ENCODE data around the gene KLHL18.
"Not testable (repeated sequence)": the region's sequence is repeated elsewhere in the genome, so short reads cannot be mapped to it uniquely, and the experiment has no call there.

Gene KLHL18

GRCh38 chr3:47282424-47283192, at the start of gene KLHL18, which contains the start of gene KIF9:
Gene KLHL18, plus strand, starts transcription at chr3:47282944. Its CDS starts 22 bp downstream, at chr3:47282966.
Gene KIF9, minus strand, starts transcription at chr3:47282799. Its CDS starts 5,425 bp downstream, at chr3:47277374.
- peak; percentile 98 for DNase-seq

DNA sequence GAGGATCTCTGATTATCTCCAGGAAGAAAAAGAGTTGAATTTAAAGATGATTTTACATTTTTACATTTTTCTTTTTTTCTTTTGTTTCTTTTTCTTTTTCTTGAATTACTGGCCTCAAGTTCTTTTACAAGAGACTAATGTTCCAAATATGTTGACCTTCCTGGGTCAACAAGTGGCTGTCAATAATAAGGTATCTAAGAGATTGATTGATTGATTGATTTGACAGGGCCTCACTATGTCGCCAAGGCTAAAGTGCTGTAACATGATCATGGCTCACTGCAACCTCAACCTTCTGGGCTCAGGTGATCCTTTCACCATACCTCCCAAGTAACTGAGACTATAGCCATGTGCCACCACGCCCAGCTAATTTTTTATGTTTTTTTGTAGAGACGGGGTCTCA, 44.7 kb upstream of the KLHL18 start:
- DNase-seq: no peak

- no peak for DNase-seq
These were observed 42.8 kb upstream of the KLHL18 start for GRCh38 chr3:47239929-47240328.

DNA sequence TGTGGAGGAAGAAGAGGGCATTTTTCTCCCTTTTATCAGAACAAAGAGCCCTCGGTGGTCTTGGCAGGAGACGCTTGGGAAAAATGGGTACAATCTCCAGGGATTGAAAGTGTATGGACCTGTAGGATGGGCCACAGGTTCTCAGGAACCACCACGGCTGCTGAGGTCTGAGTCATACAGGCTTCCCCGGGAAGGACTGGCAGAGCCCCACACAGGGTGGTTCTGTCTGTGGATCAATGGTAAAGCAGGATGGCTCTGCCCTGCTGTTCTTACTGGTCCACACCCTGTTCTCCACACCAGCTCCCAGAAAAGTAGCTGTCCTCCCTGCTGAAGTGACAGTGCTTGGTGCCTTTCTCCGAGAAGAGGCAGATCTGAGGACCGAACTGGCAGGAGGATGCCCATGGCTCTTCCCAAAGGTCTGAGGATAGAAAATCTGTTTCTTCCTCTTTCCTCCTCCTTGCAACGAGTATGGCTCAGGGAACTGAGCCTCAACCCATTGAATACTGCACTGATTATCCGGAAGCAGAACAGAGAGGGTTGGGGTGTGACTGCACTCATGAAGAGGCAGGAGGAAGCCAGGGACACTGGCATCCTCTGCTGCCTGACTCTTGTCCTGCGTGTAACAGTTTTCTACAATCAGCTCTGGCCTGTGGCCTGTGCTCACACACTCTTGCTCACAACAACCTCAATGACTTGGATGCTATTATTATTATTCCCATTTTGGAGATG, 39.2 kb upstream of the KLHL18 start:
- no peak for DNase-seq

DNA sequence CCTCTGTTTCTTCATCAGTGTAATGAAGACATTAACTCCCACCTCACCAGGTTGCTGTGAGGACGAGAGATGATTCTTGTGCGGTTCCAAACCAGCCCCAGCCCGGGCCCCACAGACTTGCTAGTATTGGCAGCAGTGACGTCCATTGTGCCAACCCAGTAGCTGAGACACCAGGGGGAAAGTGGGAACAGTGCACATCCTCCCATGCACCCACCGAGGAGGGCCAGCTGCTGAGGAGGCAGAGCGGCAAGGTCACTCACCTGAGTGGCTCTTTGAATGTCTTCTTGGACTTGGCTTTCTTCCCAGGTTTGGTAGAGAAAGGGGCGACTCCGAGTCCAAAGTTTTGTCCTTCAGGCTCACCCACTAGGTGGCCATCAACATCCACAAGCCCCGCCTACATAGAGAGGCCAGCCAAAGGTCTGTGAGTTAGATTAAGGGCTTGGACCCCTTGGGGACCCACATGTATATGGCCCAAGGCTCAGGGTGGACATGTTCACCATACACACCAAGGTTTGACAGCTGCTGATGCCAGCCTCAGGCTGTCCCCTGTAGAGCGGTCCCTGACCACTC, 38.1 kb upstream of the KLHL18 start:
- DNase-seq: no peak

DNA sequence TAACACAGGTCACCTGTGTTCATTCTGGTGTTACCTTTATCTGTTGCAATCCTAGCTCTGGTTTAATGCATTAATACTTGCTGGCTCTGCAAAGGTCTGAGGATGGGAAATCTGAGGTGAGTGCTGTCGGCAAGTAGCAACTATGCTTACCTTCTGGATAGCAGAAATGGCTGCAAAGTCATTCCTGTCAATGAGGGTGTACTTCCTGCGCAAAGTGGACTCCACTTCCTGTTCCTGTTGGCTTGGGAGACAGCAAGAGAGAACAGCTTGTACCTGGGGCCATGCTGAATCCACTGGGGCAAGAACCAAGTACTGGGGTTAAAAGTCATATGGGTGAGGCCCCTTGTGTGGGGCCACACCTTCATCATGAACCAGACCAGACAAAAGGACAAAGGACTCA, 37.5 kb upstream of the KLHL18 start:
- no peak for DNase-seq

DNA sequence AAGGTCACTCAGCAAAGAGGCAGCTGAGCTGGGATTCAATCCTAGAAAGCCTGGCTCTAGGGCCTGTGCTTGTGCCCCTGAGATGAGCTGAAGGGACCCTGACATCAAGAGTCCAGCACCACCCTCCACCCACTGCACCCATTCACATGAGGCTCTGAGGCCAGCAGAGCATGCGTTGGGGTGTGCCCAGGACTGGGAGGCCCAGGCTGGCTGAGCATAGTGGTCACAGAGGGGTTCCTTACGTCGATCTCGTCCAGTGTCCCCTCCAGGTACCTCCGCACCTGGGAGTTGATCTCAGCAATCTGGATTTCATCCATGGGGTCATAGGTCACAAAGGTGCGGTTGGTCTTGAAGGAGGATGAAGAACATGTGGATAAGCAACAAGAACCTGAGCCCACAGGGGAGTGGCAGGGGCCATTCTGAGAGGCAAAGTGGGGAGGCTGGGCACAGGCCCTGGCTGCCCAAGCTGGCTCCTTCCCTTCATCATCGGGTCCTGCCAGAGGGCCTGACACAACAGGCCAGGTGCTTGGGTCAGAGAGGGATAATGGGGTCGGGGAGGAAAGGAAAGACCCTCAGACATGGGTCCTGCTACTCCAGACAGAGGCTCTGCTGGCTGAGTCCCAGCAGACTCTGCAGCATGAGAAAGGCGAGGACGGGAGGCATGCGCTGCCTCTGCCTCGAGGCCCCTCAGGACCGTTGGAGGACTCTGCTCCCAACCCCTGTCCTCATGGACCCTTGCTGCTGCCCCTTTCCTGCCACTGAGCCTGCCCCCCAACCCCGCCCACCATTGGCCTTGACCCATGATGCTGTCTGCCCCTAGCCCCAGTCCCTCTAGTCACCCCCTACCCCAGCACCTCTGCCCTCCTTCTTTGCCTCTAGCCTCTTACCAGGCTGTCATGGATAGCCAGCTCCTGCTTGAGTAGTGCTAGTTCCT, 35.3 kb upstream of the KLHL18 start:
- DNase-seq: no peak

- no peak for DNase-seq
These were observed 32.3 kb upstream of the KLHL18 start for GRCh38 chr3:47250309-47251060.

GRCh38 chr3:47251085-47251484, 31.7 kb upstream of the KLHL18 start:
- DNase-seq: not testable (repeated sequence)

- no peak for DNase-seq
These were observed 31.1 kb upstream of the KLHL18 start for GRCh38 chr3:47251689-47252088.

DNA sequence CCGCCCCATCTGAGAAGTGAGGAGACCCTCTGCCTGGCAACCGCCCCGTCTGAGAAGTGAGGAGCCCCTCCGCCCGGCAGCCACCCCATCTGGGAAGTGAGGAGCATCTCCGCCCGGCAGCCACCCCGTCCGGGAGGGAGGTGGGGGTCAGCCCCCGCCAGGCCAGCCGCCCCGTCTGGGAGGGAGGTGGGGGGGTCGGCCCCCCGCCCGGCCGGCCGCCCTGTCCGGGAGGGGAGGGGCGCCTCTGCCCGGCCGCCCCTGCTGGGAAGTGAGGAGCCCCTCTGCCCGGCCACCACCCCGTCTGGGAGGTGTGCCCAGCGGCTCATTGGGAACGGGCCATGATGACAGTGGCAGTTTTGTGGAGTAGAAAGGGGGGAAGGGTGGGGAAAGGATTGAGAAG, 26.4 kb upstream of the KLHL18 start:
- not testable (repeated sequence) for DNase-seq

- DNase-seq: no peak
These were observed 23.6 kb upstream of the KLHL18 start for GRCh38 chr3:47259114-47259513.

DNA sequence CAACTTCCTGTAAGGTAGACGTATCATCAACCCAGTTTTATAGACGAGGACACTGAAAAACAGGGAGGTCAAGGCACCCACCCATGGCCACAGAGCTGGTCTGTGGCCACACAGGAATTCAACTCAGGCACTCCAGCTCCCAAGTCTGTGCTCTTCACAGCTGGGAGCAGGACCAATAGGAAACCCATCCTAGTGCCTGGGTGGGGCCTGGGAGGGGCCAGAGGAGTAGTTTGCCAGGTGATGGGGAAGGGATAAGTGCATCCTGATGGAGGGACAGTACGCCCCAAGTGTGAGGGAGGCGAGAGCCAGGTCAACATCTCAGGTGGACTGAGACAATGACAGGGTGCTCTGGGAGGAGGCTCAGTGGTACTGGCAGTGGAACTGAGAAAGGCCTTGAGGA, 22.1 kb upstream of the KLHL18 start:
- no peak for DNase-seq

- no peak for DNase-seq
These were observed 21.4 kb upstream of the KLHL18 start for GRCh38 chr3:47261301-47261700.

DNA sequence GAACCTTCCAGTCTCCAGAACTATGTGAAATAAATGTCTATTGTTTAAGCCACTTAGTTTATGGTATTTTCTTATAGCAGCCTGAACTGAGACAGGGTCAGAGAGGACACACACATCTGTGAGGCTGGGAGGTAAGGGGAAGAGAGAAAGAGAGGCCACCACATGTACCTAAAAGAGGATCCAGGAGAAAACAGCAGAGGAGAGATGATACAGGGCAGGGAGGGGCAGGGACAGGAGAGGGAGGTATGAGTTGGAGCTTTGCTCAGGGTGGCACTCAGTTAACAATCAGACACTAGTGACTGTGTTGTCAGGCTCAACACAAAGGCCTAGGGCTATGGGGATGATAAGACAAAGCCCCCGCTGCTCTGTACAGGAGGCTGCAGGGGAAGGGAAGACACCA, 17.7 kb upstream of the KLHL18 start:
- no peak for DNase-seq

DNA sequence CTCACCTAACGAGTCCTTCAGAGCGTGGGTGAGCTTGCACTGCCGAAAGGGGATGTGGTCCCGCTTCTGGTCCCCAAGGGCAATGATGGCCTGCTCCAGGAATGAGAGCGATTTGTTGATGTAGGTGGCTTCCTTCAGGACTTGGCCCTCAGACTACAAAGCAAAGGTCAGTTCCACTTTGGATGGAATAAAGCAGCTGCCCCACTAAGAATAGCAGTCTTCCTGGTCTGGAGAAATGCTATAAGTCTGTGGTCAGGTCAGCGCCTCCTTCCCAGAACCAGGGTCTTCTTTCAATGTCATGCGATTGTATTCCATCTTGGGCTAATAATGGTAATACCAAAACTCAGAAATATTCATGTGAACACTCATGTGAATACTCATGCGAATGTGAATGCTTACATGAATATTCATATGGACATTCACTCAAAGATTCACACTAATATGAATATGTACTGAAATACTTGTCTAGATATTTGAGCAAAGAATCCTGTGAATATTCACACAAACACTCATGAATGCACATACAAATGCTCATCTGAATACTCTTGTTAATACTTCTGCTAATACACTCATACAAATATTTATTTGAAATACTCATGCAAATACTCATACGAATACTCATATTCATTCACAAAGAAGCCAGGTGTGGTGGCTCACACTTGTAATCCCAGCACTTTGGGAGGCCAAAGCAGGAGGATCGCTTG, 16.9 kb upstream of the KLHL18 start:
- DNase-seq: no peak

DNA sequence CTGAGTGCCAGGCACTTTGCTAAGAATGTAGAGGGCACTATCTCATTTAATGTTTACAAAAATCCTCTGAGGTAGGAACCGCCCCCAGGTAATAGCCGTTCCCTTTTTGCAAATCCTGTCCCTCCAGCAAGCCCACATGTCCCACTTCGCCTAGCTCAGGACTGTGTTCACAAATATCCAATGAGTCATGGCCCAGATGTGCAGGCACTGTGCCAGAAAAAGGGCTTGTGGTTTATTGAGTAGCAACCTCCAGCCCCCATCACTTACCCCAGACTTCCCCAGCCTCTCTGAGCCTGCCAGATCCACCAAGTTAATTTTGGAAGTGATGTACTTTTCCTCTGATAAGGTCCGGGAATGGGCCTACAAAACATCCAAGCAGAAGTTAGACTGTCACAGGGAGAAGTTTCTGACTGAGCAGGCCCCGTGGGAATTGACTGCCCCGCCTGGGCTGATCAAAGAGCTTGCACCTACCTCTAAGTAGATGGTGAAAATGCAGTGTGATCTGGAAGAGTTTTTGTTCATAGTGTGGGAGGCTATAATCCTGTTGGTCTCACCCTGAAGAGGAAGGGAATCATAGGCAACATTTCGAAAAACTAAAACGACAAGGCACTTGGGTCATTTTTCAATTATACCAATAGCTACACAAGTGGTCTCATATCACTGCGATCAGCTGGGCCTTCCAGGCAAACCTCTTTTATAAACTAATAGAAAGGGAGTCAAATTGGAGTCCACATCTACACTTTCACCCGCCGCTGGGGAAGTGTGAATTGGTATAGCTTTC, 15.8 kb upstream of the KLHL18 start:
- peak; percentile 63 for DNase-seq

DNA sequence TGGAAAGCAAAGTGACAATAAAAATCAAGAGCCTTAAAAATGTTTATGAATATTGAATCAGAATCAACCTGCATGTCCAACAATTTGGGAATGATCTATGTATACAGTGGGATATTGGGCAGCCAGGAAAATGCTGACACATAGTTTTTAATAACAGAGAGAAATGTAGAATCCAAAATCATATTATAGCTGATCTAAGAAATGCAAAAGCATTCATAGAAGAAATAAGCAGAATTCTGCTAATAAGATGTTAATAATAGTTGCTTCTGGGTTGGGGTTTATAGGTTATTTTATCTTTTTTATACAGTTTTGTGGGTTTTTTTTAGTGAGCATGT, 15.3 kb upstream of the KLHL18 start:
- DNase-seq: no peak

- no peak for DNase-seq
These were observed 12.2 kb upstream of the KLHL18 start for GRCh38 chr3:47270526-47270925.

DNA sequence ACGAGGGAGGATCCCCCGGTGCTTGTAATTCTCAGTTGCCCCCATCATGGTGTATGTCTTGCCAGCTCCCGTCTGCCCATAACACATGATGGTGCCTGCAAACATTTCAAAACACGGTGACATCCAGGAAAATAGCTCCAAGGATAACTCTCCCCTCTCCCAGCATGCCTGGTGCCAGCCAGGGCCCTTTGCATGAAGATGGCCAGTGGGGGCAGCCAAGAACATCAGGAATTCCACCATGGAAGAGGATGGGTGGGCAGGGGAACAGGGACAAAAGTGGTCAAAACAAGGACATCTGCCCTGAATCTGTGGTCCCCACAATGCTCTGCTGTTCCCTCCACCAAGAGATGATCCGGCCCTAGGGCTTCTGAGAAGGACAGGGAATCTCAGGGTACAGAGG, 9.2 kb upstream of the KLHL18 start:
- no peak for DNase-seq

DNA sequence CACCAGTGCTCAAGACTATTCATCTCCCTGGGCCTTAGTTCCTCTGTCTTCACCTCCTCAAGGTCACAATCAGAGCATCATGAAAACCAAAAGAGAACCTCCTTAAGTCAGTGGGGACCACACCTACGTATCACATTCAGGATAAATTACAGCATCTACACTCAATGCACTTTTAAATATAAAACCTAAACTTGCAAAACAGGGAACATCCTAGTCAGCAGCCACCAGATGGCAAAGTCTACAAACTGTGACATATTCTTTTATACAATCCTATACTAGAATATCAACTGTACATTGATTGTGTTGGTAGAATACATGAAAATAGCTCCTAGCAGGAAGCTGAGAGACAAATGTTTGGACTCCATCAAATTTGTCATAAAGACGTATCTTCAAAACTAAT, 8.1 kb upstream of the KLHL18 start:
- DNase-seq: no peak
